ENCODE measurements around the gene PPP4R3B.
A peak's percentile ranks its signal among the peaks of the same experiment; 100 is the strongest.

PPP4R3B gene

GRCh38 chr2:55590810-55591440 lies 26.5 kb downstream of the PPP4R3B start (continued):
- TF ChIP-seq, protein P1, sequence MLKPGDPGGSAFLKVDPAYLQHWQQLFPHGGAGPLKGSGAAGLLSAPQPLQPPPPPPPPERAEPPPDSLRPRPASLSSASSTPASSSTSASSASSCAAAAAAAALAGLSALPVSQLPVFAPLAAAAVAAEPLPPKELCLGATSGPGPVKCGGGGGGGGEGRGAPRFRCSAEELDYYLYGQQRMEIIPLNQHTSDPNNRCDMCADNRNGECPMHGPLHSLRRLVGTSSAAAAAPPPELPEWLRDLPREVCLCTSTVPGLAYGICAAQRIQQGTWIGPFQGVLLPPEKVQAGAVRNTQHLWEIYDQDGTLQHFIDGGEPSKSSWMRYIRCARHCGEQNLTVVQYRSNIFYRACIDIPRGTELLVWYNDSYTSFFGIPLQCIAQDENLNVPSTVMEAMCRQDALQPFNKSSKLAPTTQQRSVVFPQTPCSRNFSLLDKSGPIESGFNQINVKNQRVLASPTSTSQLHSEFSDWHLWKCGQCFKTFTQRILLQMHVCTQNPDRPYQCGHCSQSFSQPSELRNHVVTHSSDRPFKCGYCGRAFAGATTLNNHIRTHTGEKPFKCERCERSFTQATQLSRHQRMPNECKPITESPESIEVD (tag by site-specific recombination; IDR thresholded peaks at IDR 0.05) = no peak

DNA sequence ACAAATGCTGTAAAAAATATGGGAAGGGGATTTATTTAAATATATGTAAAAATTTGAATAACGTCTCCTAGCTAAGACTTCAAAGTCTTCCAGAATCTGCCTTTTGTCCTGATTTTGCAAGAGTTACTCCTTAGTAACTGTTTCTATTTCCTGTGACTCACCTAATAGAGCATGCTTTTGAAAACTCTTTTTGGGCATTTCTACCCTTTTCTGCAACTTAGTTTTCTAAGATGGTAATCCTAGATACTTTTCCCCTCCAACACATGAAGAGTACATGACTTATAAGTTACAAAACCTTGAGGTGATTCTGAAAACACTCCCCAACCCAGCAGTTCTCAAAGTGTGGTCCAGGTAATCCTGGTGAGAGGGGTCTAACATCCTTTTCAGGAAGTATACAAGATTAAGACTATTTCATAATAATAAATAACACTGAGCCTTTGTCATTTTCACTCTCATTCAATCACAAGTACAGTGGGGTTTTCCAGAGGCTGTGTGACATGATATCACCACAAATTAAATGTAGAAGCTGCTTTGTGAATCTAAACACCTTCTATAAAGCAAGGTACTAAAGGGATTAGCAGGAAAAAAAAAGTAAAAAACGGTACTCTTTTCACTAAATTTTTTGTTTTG lies 31.9 kb downstream of the PPP4R3B start:
- no peak for TF ChIP-seq ZNF416 (tag by site-specific recombination; IDR thresholded peaks at IDR 0.05)
- no peaks in the 10 kb centered on the region for H3K9me3 ChIP-seq (ENCODE audit: control insufficient read depth, insufficient read depth, low read depth, low read length)
- ChIA-PET CTCF (no interaction called here), POLR2A (no interaction called here)
- no peak overlapping the region for H3K27ac ChIP-seq (ENCODE audit: extremely low read depth, low read depth, low read length)
- peaks cover 5% of the 10 kb centered on the region; the same call in 1 of the 2 replicates for H3K4me1 ChIP-seq (ENCODE audit: control insufficient read depth, insufficient read depth, low read length)
- H3K36me3 ChIP-seq (ENCODE audit: control insufficient read depth in 2 of 2, insufficient read depth in 1 of 2, low read length in 2 of 2) = peaks cover 14 to 18% of the 10 kb centered on the region in 2 experiments
- no peak overlapping the region for H3K4me3 ChIP-seq (ENCODE audit: low read depth, low read length)

DNA sequence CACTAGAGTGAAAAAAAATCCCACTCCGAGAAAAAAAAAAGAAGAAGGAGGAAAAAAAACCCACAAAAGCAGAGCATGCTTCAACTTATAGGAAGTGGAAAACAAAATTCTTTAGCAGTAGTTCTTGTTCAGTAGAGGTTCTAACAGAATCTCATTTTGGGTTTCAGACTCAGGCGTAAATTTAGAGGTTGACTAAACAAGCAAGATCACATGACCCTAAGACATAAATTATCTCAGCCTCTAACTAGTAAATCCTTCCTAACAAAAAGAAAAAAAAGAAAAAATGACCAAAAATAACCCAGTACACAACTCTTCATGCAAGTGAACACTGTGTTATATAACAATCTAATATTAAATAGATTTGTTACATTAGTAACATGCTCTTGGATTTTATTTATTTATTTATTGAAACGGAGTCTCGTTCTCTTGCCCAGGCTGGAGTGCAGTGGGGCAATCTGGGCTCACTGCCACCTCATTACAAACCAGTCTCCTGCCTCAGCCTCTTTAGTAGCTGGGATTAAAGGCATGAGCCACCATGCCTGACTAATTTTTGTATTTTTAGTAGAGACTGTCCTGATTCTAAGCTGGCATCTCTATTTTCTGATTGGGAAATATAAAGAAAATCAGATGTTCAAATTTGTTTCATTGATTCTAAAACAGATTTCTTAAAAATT lies 35.4 kb downstream of the PPP4R3B start:
- H3K9me3 ChIP-seq (ENCODE audit: control insufficient read depth, insufficient read depth, low read depth, low read length) = no peaks in the 10 kb centered on the region
- H3K4me1 ChIP-seq (ENCODE audit: control insufficient read depth, insufficient read depth, low read length) = peaks cover 5% of the 10 kb centered on the region; the same call in 1 of the 2 replicates
- ChIA-PET POLR2A (no interaction called here), CTCF (interaction anchor here (0.5 to 1.0 kb wide), 5 partner anchors 9 to 165 kb away, joined by 3 read pairs; no protein-coding TSS in a partner anchor)
- H3K36me3 ChIP-seq (ENCODE audit: control insufficient read depth in 2 of 2, insufficient read depth in 1 of 2, low read length in 2 of 2) = peaks cover 24 to 26% of the 10 kb centered on the region in 2 experiments; a peak in 2 of 3 replicates
- TF ChIP-seq BCL11A (tag by site-specific recombination; IDR thresholded peaks at IDR 0.05; ENCODE audit: low read depth) (no peak), ZNF362 (tag by site-specific recombination; IDR thresholded peaks at IDR 0.05) (0 out of 2 replicates have a peak, but pooled peaks have one; percentile 30), SCRT1 (tag by site-specific recombination; IDR thresholded peaks at IDR 0.05; ENCODE audit: borderline replicate concordance) (no peak), ZNF335 (tag by site-specific recombination; conservative IDR thresholded peaks at IDR 0.05) (0 out of 2 replicates have a peak, but pooled peaks have one; percentile 31), ZFP69B (tag by site-specific recombination; IDR thresholded peaks at IDR 0.05) (no peak), ZBTB10 (tag by site-specific recombination; IDR thresholded peaks at IDR 0.05) (no peak)
- no peak overlapping the region for H3K4me3 ChIP-seq (ENCODE audit: low read depth, low read length)
- H3K27ac ChIP-seq (ENCODE audit: extremely low read depth, low read depth, low read length) = no peak overlapping the region

GRCh38 chr2:55581435-55581834 lies 36.0 kb downstream of the PPP4R3B start:
- CTCF ChIA-PET = interaction anchor here (0.6 to 1.1 kb wide), 6 partner anchors 10 to 164 kb away, joined by 3 read pairs; no protein-coding TSS in a partner anchor
- Histone ChIP-seq H3K4me3 (ENCODE audit: low read depth, low read length) (no peak overlapping the region), H3K9me3 (ENCODE audit: control insufficient read depth, insufficient read depth, low read depth, low read length) (no peaks in the 10 kb centered on the region), H3K36me3 (ENCODE audit: control insufficient read depth in 2 of 2, insufficient read depth in 1 of 2, low read length in 2 of 2) (peaks cover 23 to 26% of the 10 kb centered on the region in 2 experiments), H3K27ac (ENCODE audit: extremely low read depth, low read depth, low read length) (no peak overlapping the region), H3K4me1 (ENCODE audit: control insufficient read depth, insufficient read depth, low read length) (peaks cover 5% of the 10 kb centered on the region; the same call in 1 of the 2 replicates)
- POLR2A ChIA-PET = no interaction called here
- TF ChIP-seq IKZF3 (tag by site-specific recombination; IDR thresholded peaks at IDR 0.05) (no peak), ZNF394 (tag by site-specific recombination; IDR thresholded peaks at IDR 0.05; ENCODE audit: borderline replicate concordance) (no peak), ZFP69B (tag by site-specific recombination; IDR thresholded peaks at IDR 0.05) (no peak), ZNF623 (tag by site-specific recombination; IDR thresholded peaks at IDR 0.05) (no peak), ZNF239 (tag by site-specific recombination; IDR thresholded peaks at IDR 0.05) (no peak), ZNF155 (tag by site-specific recombination; IDR thresholded peaks at IDR 0.05) (no peak), ZNF518A (tag by site-specific recombination; conservative IDR thresholded peaks at IDR 0.05; ENCODE audit: low read depth) (no peak), ZNF423 (tag by site-specific recombination; IDR thresholded peaks at IDR 0.05) (no peak), ZNF561 (tag by site-specific recombination; IDR thresholded peaks at IDR 0.05; ENCODE audit: borderline replicate concordance) (no peak)
